Activated gamma-delta T cell treated with Interleukin-2 at 50 U/mL for 16 hours (primary cell): ENCODE measurements around the gene SLC39A11.

Source experiments
- DNase-seq: peaks from one replicate; pipeline ENCODE4 v3.0.0-alpha.2; 2020

The SLC39A11 gene

GRCh38 chr17:72603420-72604242 is 488.9 kb downstream of the SLC39A11 start:
- no peak for DNase-seq

- no peak for DNase-seq
These were observed 489.7 kb downstream of the SLC39A11 start for GRCh38 chr17:72602517-72603419.

GRCh38 chr17:72600934-72601333 is 491.6 kb downstream of the SLC39A11 start:
- no peak for DNase-seq

GRCh38 chr17:72599891-72600290 is 492.6 kb downstream of the SLC39A11 start:
- DNase-seq = no peak

GRCh38 chr17:72598695-72599094 is 493.8 kb downstream of the SLC39A11 start:
- no peak for DNase-seq

GRCh38 chr17:72597354-72598087 is 495.0 kb downstream of the SLC39A11 start:
- no peak for DNase-seq
